RWPE2 (cell line): ENCODE results near the gene ZNF804A.

Experiments used
- ATAC-seq: fragments of 200-7000 bp; cut with Tn5 transposase; 3 replicates; pipeline ENCODE4 v1.9.1; 2021; ENCODE audit warnings: low read depth
- DNase-seq: peaks from one replicate; pipeline ENCODE4 v3.0.0-alpha.2; 2020; ENCODE audit warnings: low spot score
- H3K27ac ChIP-seq: fragments of 450-650 bp; 2 replicates; pipeline ENCODE4 v1.5.1; 2017; ENCODE audit warnings: mild to moderate bottlenecking; ENCODE audit not compliant: poor library complexity, severe bottlenecking
- H3K27me3 ChIP-seq: fragments of 250-450 bp; sonication (Bioruptor Pico); 2 replicates; pipeline ENCODE4 v1.5.1; 2021; ENCODE audit warnings: mild to moderate bottlenecking, moderate library complexity; ENCODE audit not compliant: insufficient read depth, poor library complexity, severe bottlenecking
- H3K36me3 ChIP-seq: fragments of 250-450 bp; sonication (Bioruptor Pico); 2 replicates; pipeline ENCODE4 v1.5.1; 2020; ENCODE audit warnings: low read depth, mild to moderate bottlenecking, moderate library complexity
- H3K4me1 ChIP-seq: fragments of 250-450 bp; sonication (Bioruptor Pico); 2 replicates; pipeline ENCODE4 v1.5.1; 2021; ENCODE audit warnings: mild to moderate bottlenecking, moderate library complexity; ENCODE audit not compliant: insufficient read depth, poor library complexity, severe bottlenecking
- H3K4me3 ChIP-seq: fragments of 250-450 bp; sonication (Bioruptor Pico); 2 replicates; pipeline ENCODE4 v1.5.1; 2021; ENCODE audit warnings: mild to moderate bottlenecking, moderate library complexity; ENCODE audit not compliant: severe bottlenecking
- H3K9me3 ChIP-seq: fragments of 250-450 bp; sonication (Bioruptor Pico); 2 replicates; pipeline ENCODE4 v1.5.1; 2021; ENCODE audit warnings: mild to moderate bottlenecking, moderate library complexity; ENCODE audit not compliant: severe bottlenecking
- TF ChIP-seq, protein P1 (sequence below): fragments of 450-650 bp; IDR thresholded peaks from one replicate; pipeline ENCODE4 v1.5.1; 2017; ENCODE audit warnings: mild to moderate bottlenecking, moderate library complexity; ENCODE audit not compliant: poor library complexity, severe bottlenecking

The ZNF804A gene

DNA sequence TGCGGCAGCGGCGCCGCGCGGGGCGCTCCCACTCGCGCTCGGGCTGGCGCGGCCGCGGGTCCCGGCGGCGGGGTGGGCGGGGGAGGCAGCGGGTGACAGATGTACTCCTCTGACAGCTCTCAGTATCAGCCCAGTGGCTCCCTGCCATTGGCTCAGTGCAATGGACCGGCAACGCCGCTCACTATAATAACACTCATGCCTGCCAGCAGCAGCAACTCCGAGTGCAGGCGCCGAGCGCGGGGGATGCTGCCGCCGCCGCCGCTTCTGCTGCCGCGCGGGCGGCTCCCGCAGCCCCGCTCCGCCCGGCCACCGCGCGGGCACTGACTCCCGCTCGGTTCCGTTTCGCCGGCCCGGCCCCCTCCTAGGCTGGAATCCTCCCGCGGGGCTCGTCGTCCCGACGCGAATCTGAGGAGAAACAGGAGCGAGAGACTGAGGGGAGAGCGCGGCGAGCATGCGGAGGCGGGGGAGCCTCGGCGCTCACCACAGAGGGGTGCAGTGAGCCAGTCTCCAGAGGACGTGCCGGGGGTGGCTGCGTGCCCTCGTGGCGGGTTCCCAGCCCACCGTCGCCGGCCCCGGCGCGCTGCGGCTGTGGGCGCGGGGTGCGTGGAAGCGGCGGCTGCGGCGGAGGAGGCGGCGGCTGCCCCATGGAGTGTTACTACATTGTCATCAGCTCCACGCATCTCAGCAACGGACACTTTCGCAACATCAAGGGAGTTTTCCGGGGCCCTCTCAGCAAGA, at the start of gene ZNF804A:
Gene ZNF804A (plus strand): TSS at position 214 of the 738 bp plus-strand sequence. CDS start 431 bp downstream, at position 645.
- peak; percentile 60 for ATAC-seq
- DNase-seq, result no peak

DNA sequence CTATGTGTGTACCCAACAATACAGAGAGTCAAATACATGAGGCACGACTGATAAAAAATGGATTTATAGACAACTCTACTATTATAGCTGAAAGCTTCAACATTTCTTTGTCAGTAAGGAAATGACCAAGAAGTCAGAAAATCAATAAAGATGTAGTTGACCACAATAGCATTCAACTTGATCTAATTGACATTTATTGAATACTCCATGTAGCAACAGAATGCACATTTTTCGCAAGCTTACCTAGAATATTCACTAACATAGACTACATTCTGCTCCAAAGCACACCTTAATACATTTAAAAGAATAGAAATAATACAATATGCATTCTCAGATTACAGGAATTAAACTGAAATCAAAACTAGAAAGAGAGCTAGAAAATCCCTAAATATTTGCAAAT, 49.2 kb upstream of the ZNF804A start:
- ATAC-seq (no peak), DNase-seq (no peak)
- Histone ChIP-seq H3K36me3 (no peaks in the 10 kb centered on the region), H3K4me1 (peaks cover 6% of the 10 kb centered on the region), H3K9me3 (no peaks in the 10 kb centered on the region), H3K4me3 (no peak overlapping the region), H3K27me3 (no peaks in the 10 kb centered on the region), H3K27ac (no peak overlapping the region)
- TF ChIP-seq, protein P1, sequence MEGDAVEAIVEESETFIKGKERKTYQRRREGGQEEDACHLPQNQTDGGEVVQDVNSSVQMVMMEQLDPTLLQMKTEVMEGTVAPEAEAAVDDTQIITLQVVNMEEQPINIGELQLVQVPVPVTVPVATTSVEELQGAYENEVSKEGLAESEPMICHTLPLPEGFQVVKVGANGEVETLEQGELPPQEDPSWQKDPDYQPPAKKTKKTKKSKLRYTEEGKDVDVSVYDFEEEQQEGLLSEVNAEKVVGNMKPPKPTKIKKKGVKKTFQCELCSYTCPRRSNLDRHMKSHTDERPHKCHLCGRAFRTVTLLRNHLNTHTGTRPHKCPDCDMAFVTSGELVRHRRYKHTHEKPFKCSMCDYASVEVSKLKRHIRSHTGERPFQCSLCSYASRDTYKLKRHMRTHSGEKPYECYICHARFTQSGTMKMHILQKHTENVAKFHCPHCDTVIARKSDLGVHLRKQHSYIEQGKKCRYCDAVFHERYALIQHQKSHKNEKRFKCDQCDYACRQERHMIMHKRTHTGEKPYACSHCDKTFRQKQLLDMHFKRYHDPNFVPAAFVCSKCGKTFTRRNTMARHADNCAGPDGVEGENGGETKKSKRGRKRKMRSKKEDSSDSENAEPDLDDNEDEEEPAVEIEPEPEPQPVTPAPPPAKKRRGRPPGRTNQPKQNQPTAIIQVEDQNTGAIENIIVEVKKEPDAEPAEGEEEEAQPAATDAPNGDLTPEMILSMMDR, result no peak

More for the DNA sequence above, at the start of gene ZNF804A:
- TF ChIP-seq, protein P1, result no peak
- Histone ChIP-seq H3K4me1 (peaks cover 5% of the 10 kb centered on the region), H3K4me3 (peak within 1 kb of the TSS; percentile 45), H3K27me3 (peaks cover 43% of the 10 kb centered on the region), H3K36me3 (no peaks in the 10 kb centered on the region), H3K27ac (no peak within 1 kb of the TSS), H3K9me3 (no peaks in the 10 kb centered on the region)

DNA sequence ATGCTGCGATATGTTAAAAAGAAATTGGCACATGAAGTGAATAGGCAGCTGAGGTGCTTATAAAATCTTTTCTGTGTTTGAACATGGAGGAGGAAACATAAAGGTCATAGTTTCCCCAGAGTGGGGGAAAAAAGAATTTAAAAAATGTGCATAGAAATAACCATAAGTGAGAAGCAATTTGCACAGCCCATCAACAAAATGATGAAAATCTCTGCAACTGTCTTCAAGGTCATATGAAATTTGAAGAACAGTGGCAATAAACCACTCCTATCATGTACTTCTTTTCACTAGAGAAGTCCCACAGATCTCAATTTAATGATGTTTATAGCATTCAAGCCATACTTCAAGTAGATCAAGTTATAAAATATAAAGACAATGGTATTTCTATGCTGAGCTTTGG, 46.7 kb upstream of the ZNF804A start:
- Histone ChIP-seq H3K4me3 (no peak overlapping the region), H3K36me3 (no peaks in the 10 kb centered on the region), H3K4me1 (peaks cover 20% of the 10 kb centered on the region), H3K27ac (no peak overlapping the region), H3K27me3 (no peaks in the 10 kb centered on the region), H3K9me3 (no peaks in the 10 kb centered on the region)
- TF ChIP-seq, protein P1, result no peak
- no peak for DNase-seq
- ATAC-seq, result no peak

DNA sequence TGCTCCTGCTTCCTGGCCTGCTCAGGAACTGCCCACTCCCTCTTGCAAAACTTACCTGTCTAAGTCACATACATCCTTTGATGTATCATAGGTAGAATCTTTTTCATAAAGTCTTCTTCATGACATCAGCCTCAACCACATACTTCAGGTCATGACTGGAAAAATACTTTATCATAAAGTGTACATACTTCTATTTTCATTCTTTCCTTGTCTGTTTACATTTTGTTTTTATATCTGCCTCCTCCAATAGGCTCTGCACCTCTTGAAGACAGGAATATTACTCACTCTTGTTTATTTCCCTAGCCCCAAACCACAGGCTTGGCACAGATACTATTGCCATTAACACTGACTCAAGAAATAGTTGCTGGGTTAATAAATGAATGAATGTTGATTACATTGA, 43.6 kb upstream of the ZNF804A start:
- Histone ChIP-seq H3K4me1 (peaks cover 20% of the 10 kb centered on the region), H3K9me3 (no peaks in the 10 kb centered on the region), H3K36me3 (no peaks in the 10 kb centered on the region), H3K27me3 (no peaks in the 10 kb centered on the region), H3K27ac (peak overlapping the region; percentile 39), H3K4me3 (no peak overlapping the region)
- ATAC-seq (peak; percentile 94), DNase-seq (no peak)
- TF ChIP-seq, protein P1, result no peak

DNA sequence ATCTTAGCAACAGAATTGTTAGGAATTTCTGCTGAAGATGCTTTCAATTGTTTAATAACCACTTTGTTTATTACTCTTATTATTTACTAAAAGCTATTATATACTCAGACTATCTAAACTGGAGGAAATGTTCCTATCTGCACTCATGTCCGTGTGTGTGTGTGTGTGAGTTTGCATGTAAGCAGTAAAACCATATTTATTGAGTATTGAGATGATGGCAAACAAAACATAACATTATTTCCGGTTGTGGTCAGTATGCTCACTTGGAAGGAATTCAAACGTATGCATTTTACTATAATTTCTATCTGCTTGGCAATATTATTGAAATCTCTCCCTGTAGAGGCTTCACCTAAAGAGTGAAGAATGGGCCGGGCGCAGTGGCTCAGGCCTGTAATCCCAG, 43.0 kb upstream of the ZNF804A start:
- Histone ChIP-seq H3K27me3 (no peaks in the 10 kb centered on the region), H3K4me1 (peaks cover 20% of the 10 kb centered on the region), H3K27ac (peak overlapping the region; percentile 39), H3K4me3 (no peak overlapping the region), H3K36me3 (no peaks in the 10 kb centered on the region), H3K9me3 (no peaks in the 10 kb centered on the region)
- ATAC-seq (peak; percentile 26; the same call in 2 of the 3 replicates), DNase-seq (no peak)
- TF ChIP-seq, protein P1, result no peak
